ACHN (cell line): ENCODE measurements around the gene PEAR1.

ENCODE experiments used
- DNase-seq: peaks from one replicate; pipeline ENCODE4 v3.0.0-alpha.2; 2015
- in situ Hi-C: cut with HindIII; loops from 2 replicates; pipeline ENCODE4 v1.10.0; 2017; ENCODE audit warnings: low sequenced_read_pairs, low pct_ligation_motif_present, low pct_unique_long_range_greater_than_20kb

The PEAR1 gene

DNA sequence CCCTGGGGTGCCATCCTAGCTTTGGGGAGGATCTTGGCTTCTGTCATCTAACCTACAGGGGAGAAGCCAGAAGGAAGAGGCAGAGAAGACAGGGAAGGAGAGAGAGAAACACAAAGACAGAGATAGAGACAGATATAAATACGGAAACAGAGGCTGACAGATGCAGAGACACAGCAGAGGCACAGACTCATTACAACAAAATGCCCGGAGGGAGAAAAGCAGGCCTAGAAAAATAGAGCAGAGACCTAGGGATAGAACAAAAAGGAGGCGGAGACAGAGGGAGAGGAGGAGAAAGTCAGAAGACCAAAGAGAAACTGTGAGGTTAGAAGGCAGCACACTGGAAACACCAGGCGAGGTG is 1.9 kb downstream of the PEAR1 start:
- DNase-seq: peak; percentile 35
- in situ Hi-C loops: no loop called here

DNA sequence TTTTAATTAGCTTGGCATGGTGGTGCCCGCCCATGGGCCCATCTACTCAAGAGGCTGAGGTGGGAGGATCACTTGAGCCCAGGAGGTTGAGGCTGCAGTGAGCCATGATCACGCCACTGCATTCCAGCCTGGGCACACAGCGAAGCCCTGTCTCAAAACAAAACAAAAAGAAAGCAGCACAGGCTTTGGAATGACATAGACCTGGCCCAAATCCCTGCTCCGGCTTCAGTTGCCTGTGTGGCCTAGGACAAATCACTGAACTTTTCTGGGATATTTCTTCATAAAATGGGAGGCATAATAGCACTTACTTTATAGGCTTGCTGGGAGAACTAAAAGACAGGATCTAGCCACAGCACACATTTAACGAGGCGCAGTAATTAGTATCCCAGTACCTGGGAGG is 2.4 kb downstream of the PEAR1 start:
- DNase-seq: no peak
- in situ Hi-C loops: no loop called here

DNA sequence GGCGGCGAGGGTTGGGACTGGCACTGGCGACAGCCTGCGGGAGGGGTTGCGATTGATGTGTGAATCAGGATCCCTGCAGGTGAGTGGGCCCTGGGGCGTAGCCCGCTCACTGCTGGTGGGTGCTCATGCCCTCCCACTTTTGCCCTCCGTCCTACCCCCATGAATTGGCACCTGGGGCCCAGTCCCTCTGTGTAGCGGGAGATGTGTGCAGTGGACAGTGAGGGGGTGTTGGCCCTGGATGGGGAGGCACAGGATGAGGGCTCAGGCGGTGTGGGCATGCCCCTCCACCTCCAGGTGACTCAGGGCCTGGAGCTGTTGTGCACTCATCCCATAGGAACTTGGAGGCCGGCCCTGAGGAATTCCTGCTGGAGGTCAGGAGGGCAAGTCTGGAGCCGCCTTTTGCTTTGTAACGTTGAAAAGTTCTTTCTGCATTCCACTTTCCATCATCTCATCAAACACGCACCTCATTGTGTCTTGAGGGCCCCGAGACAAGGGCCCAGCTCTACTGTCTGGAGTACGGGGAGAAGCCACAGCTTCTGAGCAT is 3.0 kb downstream of the PEAR1 start:
- peak; percentile 98 for DNase-seq
- in situ Hi-C loops: no loop called here

DNA sequence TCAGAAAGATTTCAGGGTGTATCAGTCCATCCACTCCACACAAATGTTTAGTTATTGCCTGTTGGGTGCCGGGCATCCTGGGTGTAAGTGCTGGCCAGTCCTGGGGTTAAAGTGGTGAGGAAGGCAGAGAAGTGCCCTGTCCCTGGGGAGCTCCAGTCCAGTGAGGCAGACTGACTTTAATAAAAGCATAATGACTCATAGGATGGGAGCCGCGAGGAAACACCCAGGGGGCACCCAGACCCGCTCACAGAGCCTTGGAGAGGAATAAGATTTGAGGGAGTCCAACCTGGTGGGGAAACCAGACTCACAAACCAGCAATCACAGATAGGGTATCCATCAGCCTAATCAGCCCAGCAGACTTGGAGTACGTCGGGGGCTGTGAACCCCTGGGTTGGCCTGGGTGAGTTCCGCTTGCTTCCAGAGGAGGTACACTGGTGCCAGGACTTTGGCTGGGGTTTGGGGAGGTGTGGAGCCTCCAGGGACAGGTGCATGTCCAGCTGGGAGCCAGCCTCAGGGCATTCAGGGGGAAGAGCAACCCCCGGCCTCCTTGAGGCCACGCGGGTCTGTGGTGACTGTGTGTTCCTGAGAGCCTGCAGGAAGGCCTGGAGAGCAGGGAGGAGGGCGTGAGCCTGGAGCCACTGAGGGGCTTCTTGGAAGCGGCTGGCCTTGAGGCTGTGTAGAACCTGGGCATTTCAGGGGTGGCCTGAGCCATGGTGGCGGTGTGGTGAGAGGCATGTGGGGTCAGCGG is 3.7 kb downstream of the PEAR1 start:
- peak; percentile 91 for DNase-seq
- in situ Hi-C loops: no loop called here

DNA sequence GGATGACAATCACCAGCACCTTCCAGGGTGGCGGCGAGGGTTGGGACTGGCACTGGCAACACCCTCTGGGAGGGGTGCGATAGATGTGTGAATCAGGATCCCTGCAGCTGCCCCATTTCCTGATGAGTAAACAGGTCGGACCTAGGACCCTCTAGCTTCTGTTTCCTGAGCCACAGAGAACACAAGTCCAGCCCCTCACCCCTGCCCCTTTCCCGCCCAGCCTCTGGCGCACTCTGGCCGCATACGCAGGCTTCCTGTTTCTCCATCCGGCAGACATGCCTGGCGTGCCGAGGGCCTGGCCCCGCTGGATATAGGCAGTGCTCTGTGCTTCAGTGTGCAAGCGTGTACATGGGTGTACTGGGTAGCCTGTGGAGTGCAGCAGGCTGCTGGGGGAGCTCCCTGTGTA is 4.6 kb downstream of the PEAR1 start:
- DNase-seq: peak; percentile 81
- in situ Hi-C loops: no loop called here

DNA sequence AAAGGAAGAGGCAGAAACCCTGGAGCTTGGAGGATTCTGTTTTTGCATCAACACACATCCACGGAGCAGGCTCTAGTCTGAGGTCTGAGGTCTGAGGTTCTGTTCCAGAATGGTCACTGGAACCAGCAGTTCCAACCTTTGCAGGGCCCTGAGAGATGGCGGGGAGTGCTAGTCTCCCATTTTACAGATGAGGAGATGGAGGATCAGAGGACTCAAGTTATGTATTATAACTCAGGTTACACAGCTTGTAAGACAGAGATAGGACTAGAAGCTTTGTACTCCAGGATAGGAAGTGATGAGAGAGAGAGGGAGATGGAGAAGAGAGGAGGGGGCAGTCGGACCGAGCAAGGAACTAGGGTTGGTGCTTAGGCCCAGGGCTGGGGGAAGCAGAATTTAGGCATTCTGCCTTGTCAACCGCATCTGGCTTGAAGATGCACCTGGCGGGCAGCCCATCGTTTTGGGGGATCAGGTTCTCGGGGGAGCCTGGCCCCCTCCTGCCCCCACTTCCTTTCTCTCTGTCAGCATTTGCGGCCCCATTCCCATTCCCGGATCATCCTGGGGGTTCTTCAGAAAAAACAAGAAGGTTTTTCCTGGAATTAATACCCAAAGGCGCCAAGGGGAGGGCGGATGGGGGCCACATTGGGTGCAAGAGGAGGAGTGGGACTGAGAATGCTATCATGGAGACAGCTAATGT is 5.6 kb downstream of the PEAR1 start:
- no peak for DNase-seq
- in situ Hi-C loops: no loop called here

DNA sequence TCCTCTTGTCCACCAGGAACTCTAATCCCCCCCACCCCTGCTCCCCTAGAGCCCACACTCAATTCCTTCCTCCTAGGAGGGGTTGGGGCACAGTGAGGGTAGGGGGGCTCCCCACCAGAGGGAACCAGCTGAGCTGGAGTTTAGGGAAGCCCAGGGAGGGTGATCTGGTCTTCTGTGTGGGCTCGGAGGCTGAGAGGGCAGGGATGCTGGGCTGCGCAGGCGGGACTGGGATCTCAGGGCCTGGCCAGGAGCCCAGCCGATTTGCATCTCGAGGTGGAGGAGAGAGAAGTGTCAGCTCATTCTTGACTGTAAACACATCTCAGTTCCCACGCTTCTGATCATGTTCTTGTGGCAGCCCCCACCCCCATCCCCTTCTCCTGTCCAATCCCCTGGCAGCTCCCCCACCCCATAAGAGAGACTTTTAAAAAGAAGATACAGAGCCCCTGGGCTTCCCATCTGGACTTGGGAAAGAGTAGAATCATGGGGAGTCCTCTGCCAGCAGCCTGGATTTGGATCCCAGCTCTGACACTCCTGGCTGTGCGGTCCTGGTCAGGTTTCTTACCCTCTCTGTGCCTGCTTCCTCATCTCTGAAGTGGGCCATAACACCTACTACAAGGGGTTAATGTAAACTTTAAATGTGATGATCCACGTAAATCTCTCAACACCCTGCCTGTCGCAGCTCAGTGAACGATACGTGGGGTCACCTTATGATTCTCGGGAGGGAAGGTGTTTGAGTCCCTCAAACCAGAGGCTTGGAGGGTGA is 6.6 kb downstream of the PEAR1 start:
- in situ Hi-C loops: no loop called here
- no peak for DNase-seq

DNA sequence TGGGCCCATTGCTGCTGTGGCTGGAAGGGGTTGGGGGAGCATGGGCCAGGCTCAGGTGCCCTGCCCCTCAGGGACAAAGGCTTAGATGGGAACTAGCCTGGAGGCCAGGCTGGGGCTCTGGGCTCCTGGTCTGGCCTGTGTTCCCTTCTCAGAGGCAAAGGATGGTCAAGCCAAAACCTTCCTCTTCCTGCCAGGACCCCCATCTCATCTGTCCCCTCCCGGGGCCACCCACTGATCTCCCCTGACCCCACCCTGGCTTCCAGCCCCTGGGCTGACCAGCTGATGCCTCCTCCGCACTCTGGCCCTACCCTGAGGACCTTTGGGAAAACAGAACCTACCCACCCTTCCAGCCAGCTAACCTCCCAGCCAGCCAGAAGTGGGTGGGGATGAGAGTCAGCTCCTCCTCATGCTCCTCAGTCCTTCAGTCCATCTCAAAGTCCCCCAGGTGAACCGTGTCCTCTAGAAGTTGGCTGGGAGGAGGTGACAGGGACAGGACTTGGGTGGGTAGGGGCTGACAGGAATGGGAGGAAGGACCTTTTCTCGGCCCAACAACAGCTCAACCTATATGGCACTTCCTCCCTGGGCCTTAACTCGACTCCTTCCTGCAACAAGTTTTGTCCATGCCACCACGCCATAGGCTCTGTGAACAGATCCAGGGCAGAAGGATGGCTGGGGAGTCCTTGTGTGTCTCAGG is 7.5 kb downstream of the PEAR1 start:
- in situ Hi-C loops: no loop called here
- DNase-seq: no peak

DNA sequence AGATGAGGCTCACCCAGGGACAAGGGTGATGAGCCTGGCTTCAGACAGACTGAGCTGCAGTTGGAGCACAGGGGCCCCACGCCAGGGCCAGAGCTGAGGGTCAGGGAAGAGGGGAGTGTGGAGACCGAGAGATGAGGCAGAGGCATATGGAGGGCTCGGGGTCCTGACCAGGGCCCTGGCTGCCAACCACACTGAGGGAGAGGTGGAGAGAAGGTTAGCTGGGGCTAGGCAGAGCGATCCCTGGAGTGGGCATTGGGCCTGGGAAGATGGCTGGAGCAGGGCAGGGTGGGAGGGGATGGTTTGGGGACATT is 8.0 kb downstream of the PEAR1 start:
- no peak for DNase-seq
- in situ Hi-C loops: no loop called here

DNA sequence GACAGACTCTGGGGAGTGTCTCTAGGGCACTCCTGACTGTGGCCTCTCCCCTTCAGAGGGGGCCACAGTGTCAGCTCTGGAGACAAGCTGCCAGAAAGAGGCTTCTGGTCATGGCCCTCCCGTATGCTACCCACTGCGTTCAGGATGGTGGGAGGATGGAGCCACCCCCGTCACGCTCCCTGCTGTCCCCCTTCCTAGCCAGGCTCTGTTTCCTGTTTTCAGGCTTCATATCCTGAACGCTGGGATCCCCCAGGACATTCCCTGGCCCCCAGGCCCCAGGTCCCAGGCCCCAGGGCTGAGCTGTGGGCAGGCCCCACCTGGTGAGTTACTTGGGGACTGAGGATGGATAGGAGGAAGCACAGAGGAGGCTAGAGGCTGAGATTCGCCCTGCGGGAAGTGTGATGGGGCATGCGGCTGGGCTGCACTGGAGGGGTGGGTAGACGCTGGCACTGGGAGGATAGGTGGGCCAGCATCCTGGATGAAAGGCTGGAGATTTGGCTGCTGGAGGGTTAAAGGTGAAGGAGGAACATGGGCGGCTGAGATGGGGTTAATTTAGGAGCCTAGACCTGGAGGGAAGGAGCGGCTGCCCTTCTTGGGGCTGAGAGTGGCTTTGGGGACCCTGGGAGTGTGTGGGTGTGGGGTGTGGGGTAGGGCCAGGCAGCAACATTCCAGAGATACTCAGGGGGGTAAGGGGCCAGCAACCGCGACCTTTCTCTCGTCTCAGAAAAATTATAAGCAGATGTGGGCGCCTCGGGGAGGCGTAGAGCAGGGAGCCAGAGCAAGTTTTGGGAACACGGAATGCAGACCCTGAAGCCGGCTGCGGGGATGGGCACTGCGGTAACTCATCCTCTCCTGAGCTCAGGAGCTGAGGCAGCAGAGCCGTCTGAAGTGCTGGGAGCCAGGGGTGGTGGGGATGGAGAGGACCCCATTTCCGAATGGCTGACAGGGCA is 8.7 kb downstream of the PEAR1 start:
- DNase-seq: no peak
- in situ Hi-C loops: no loop called here

DNA sequence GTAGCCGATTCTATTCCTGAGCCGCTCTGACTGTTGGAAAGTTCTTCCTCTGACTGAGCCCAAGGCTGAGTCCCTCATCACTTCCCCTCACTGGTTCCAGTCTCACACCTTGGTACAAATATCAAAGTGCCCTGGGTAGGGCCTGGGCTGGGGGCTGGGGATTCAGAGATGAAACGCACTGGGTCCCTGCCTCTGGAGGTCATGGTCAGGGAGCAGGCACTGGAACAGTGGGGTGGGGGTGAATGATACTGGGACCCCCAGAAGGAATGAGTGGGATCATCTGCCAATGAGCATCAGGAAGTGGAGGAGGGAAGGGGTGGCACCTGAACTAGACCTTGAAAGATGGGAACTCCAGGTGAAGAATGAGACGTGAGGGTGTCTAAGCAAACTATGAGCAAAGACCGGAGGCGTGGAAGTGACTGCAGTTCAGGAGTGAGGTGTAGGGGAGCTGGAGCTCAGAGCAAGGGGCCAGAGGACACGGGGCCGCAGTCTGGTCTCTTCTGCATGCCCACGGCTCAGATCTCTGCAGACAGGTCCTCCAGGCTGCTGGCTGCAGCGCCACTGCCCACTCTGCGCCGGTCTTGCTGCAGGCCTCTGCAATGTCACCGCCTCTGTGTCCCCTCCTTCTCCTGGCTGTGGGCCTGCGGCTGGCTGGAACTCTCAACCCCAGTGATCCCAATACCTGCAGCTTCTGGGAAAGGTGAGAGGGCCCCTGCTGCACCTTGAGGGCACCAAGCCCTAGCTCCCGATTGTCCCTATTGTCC is 10.0 kb downstream of the PEAR1 start:
- in situ Hi-C loops: no loop called here
- no peak for DNase-seq

DNA sequence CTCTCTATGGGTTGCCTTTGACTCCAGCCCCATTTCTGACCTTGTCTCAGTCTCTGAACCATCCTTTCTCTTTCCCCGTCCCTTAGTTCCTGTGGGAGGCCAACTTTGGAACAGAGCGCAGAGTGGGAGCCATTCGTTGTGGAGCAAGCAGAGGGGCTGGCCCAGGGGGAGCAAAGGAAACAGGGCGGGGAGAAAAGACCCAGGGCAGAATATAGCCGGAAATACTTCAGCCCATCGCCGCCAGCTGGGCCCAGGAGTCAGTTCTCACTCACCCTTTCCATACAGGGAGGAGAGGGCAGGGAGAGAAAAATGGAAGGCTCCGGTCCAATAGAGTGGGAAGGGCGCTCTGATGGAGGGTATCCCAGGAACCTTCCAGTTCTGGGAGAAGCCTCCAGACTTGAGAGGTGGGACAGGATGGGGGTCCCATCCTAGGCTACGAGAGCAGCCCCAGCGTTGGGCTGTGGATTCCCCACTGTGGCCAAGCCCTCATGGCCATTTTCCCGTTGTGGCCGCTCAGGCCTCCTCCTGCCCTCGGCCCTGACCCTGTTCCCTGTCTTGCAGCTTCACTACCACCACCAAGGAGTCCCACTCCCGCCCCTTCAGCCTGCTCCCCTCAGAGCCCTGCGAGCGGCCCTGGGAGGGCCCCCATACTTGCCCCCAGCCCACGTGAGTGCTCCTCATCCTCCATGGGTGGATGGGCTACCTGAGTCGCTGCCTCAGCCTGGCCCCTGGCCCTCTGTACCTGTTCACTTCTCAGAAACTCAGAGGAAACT is 10.9 kb downstream of the PEAR1 start:
- in situ Hi-C loops: no loop called here
- DNase-seq: no peak

DNA sequence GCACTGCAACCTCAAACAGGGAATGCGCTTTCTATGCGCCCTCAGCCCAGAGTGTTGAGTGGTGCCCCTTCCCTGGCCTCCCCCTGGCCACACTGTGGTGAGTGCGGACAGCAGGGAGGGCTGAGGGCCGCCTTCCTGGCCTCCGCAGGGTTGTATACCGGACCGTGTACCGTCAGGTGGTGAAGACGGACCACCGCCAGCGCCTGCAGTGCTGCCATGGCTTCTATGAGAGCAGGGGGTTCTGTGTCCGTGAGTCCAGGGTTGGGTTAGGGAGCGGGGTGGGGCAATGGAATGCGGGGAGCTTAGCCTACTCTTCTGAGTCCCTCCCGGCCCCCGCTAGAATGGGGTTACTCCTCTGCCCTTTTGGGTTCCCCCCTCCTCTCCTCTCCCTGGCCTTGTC is 11.7 kb downstream of the PEAR1 start:
- no peak for DNase-seq
- in situ Hi-C loops: no loop called here

DNA sequence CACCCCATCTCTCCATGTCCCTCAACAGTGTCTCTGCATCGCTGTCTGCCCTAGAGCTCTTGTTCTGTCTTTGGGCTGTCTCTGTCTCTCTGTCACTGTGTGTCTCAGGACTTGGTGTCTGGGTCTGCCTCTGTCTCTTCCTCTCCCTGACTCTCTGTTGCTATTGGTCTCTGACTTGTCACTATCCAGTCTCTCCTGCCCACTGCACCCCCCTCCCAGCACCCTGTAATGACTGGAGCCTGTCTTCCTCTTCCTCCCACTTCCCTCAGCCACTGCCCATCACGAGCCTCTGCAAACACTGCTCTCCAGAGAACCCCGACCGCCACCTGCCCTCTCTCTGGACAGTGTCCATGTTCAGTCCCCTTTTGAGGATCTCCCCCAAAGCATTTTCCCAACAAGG is 12.1 kb downstream of the PEAR1 start:
- in situ Hi-C loops: no loop called here
- DNase-seq: no peak

DNA sequence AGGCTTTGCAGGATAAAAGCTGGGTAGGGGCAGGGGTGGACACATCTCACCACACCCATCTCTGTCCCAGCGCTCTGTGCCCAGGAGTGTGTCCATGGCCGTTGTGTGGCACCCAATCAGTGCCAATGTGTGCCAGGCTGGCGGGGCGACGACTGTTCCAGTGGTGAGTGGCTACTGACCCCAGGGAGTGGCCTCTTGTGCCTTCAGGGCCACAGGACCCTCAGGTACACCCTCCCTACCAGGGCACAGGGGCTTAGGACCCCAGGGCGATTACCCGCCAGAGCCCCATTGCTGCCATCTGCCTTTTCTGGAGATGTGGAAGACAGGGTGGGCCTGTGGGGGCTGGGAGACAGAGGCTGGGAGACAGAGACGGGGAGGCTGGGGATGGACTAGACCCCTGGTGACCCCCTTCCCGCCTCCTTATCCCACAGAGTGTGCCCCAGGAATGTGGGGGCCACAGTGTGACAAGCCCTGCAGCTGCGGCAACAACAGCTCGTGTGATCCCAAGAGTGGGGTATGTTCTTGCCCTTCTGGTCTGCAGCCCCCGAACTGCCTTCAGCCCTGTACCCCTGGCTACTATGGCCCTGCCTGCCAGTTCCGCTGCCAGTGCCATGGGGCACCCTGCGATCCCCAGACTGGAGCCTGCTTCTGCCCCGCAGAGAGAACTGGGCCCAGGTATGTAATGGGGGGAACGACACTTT is 12.8 kb downstream of the PEAR1 start:
- in situ Hi-C loops: no loop called here
- no peak for DNase-seq

DNA sequence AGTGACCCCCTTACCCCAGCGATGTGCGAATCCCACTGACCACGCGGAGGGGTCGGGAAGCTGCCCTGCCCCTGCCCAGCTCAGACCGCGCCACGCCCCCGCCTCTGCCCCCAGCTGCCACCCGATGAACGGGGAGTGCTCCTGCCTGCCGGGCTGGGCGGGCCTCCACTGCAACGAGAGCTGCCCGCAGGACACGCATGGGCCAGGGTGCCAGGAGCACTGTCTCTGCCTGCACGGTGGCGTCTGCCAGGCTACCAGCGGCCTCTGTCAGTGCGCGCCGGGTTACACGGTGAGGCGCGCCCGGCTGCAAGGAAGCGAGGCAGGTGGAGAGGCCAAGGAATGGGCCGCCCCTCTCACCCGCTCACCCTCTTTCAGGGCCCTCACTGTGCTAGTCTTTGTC is 15.0 kb downstream of the PEAR1 start:
- in situ Hi-C loops: no loop called here
- DNase-seq: no peak
